ENCODE data around the gene ADAMTS2. TPM values are rescaled to one million over a fixed set of nuclear protein-coding genes. Genes with fewer than 3 reads are reported as not detected.

The ADAMTS2 gene
- total RNA-seq, 2 donors from 2014 or later = not detected

- Mint-ChIP-seq H3K9me3 (no peaks in the 10 kb centered on the region), H3K27ac (no peak overlapping the region), H3K36me3 (no peaks in the 10 kb centered on the region)
- DNase-seq (ENCODE audit: low spot score in 2 of 2) = peak in 1 of 2 donors; percentile 26
- no peak for ATAC-seq
These were observed 80.3 kb downstream of the ADAMTS2 start for GRCh38 chr5:179264783-179265513.

GRCh38 chr5:179264053-179264782 lies 81.0 kb downstream of the ADAMTS2 start:
- no peak for ATAC-seq
- Mint-ChIP-seq H3K27ac (no peak overlapping the region), H3K36me3 (no peaks in the 10 kb centered on the region), H3K9me3 (no peaks in the 10 kb centered on the region)
- DNase-seq (ENCODE audit: low spot score in 2 of 2) = peak in 1 of 2 donors; percentile 11

DNA sequence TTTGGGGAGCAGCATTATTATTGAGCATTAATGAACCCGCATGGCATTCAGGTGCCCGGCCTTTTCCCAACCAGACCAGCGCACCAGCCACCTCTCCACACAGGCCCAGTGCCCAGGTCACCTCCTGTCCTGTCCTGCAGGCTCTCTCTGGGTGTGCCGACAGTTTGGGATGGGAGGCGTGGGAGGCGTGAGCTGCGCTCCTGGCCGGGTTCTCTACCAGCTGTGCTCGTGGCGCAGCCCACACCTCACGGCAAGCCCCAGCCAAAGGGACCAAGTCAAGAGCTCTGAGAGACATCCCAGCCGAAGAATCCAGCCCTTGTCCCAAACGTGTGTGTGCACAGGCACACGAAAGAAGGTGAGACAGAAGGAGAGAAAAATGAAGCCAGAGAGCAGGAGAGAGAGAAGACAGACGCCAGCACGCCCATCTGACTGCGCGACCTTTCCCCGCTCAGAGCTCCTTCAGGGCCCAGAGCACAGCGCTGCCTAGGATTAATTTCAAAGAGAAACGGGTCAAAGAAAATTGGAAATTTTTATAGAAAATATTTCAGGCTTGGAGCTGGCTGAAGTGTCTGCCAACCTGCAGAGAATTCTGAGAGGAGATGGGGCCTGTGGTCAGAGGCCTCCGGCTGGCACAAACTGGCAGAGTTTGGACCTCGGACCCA lies 81.7 kb downstream of the ADAMTS2 start:
- DNase-seq (ENCODE audit: low spot score in 2 of 2) = peak in 1 of 2 donors; percentile 18
- Mint-ChIP-seq H3K27ac (peak overlapping the region in 1 of 2 donors; percentile 14), H3K9me3 (no peaks in the 10 kb centered on the region), H3K36me3 (no peaks in the 10 kb centered on the region)
- no peak for ATAC-seq

DNA sequence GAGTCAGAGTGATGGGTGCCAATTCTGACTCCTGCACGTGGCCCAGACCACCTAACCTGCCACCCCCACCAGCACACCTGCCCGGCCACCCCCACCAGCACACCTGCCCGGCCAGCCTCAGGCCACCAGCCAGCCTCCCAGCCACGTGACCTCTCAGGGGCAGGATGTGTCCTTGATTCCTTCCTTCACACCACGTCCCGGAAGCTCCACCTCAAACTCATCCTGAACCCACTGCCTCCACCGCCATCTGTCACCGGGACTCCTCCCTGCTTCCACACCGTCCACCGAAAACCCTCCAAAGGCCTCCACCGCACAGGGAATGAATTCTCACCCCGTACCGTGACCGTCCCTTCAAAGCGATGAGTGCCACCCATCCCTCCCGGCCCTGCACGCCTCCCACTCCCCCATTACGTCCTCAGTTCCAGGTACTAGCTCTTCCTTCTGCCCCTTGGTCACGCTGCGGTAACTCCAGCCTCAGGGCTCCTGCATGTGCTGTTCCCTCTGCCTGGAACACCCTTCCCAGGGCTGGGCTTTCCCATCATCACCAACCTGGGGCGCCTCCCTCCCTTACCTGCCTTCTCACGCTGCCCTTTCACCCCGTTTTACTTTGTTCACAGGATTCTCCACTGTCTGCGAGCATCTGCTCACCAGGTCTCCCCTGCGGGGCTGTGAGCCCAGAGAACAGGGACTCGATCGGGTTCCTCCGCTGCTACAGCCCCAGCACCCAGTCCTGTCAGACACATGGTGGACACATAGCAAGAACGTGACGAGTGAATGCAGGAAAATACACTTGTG lies 82.9 kb downstream of the ADAMTS2 start:
- Mint-ChIP-seq H3K36me3 (no peaks in the 10 kb centered on the region), H3K27ac (no peak overlapping the region), H3K9me3 (no peaks in the 10 kb centered on the region)
- ATAC-seq (no peak), DNase-seq (ENCODE audit: low spot score in 2 of 2) (peak in 1 of 2 donors; percentile 42)

DNA sequence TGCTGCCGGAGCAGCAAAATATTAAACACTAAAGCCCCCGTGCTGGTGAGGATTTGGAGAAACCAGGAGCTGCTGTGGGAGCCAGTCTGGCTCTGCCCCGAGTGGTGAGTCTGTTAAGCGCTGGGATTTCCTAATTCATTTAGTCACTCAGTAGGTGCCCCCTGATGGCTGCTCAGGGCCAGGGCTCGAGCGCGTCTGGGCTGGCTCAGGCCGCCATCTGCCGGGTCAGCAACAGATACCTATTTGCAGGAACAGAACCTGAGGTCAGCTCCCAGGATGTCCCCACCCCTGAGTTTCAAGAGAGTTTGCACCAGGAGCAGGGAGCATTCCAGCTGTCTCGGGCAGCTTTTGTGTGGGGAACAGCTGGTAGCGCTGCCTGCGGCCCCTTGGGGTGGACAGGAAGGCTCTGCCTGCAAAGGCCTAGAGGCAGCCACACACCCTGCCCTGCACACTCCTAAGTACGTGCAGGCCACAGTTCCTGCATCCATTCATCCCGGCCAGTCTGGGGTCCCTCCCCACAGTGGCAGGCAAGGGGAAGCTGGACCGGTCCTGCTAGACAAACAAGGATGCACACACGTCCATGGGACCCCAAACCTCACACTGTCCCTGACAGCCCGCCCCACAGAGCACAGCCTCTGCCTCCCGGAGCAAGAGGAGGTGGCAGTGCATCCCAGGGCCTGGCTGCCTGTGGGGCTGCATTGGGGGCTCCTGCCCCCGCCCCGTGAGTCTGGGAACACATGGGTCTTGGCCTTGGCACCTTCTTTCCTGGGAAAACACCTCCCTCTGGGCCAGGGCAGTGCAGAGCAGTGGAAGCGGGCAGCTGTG lies 83.7 kb downstream of the ADAMTS2 start:
- DNase-seq (ENCODE audit: low spot score in 2 of 2) (peak in 1 of 2 donors; percentile 39), ATAC-seq (no peak)
- no peaks in the 10 kb centered on the region for H3K36me3 Mint-ChIP-seq

DNA sequence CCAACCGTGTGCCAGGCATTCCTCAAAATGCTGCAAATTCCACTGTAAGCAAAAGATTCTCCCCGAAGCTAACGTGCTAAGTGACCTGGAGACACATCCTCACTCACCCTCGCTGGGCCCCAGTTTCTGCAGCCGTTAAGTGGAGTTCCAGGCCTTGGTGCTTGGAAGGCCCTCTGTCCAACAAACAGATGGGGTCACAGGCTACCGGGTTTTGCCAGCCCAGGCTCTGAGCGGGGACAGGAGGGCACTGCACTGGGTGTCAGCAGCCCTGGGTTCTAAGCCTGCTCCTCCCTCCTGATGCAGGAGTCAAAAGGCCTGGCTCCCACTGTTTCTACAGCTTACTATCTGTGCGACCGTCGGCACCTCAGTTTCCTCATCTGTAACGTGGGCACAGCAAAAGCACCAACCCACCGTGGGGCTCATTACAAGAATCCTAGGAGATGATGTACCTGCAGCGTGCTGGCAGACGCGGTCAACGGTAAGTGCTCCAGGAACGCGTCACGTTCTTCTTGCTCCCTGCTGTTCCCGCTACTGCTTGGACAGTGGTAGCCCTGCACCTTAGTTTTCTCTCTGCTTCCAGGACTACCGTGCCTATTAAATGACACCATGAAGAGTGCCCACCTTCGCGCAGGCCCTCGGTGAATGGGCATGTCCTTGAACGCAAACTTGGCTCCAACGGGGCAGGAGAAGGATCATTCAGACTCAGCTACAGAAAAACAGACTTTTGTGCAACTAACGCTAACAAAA lies 84.8 kb downstream of the ADAMTS2 start:
- peak in 1 of 2 donors; percentile 21 for DNase-seq (ENCODE audit: low spot score in 2 of 2)

More for the DNA sequence above, 83.7 kb downstream of the ADAMTS2 start:
- Mint-ChIP-seq H3K9me3 (no peaks in the 10 kb centered on the region), H3K27ac (no peak overlapping the region)

GRCh38 chr5:179259731-179260323 lies 85.4 kb downstream of the ADAMTS2 start:
- DNase-seq (ENCODE audit: low spot score in 2 of 2) (no peak), ATAC-seq (no peak)
- Mint-ChIP-seq H3K27ac (no peak overlapping the region), H3K36me3 (no peaks in the 10 kb centered on the region), H3K9me3 (no peaks in the 10 kb centered on the region)

More for the DNA sequence above, 84.8 kb downstream of the ADAMTS2 start:
- no peak for ATAC-seq
- H3K36me3 Mint-ChIP-seq = no peaks in the 10 kb centered on the region
- no peaks in the 10 kb centered on the region for H3K9me3 Mint-ChIP-seq
- H3K27ac Mint-ChIP-seq = no peak overlapping the region

DNA sequence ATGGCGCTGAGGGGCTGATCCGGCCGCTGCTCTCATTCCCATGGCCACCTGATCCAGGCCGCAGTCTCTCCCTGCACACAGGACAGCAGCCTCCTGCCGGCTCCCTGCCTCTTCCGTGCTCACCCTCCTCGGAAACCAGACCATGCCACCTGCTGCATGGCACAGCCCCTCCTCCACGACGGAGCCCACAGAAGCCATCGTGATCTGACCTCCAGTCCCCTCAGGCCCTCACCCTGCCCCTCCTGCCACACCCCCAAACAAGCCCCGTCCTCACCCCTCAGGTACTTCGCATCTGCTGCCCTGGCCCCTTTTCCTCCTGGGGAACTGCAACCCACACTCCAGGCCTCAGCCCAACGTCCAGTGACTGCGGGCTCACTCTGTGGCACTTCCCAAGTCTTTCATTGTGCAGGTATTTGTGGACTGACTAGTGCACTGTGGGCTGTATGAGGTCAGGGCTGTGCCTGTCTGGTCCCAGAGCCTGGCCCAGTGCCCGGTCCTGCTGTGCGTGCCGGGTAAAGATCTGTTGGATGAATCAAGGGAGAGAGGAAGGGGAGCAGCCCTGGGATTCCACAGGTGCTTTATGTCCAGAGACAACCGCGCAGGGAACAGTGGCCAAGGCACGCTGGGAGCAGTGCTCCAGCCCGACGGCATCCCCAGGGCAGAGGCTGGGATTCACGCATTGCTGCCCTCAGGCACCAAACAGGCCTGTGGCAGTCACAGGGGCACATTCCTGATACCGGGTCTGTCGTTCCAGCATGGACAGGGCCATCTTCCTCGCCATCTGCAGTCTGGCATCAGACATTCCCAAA lies 86.1 kb downstream of the ADAMTS2 start:
- DNase-seq (ENCODE audit: low spot score in 2 of 2) (peak in 1 of 2 donors; percentile 51), ATAC-seq (no peak)
- Mint-ChIP-seq H3K27ac (no peak overlapping the region), H3K36me3 (no peaks in the 10 kb centered on the region), H3K9me3 (no peaks in the 10 kb centered on the region)

DNA sequence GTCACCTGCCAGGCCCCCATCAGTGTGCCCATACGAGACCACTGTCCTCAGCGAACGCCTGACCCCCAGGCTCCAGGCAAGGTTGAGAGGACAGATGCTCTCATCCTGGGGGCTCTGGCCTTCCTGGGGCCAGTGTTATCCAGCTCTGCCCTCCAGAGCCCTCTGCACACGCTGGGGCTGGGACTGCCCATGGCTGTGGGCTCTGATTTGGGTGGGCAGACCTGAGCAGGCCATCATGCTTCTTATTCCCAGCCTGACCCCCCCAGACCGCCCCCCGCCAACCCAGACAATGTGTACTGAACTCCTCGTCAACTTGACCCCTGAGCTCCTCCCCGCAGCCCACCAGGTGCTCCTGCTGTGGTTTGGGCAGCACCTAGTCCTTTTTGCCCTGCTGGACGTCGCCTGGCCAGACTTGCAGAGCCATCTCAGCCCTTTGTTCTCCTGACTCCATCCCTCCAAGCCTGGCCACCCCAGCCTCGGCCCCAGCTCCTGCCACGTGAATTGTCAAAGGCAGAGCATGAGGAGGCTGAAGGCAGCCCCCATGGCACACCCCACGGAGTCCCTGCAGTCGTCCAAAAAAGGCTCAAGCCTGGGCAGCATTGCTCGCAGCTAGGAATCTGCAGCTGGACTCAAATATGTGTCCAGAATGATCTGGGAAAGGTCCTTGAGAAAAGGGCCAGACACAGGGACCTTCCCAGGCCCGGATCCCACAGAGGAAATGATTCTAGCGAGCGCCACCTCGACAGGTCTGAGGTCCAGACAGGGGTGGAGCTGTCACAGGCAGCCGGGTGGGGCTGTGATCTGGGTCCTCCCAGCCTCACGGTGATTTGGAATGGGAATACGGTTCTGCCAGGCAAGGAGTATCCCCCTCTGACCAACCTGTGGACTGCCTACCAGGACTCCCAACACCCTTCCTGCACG lies 87.0 kb downstream of the ADAMTS2 start:
- ATAC-seq (no peak), DNase-seq (ENCODE audit: low spot score in 2 of 2) (peak in 1 of 2 donors; percentile 43)
- Mint-ChIP-seq H3K36me3 (no peaks in the 10 kb centered on the region), H3K27ac (no peak overlapping the region), H3K9me3 (no peaks in the 10 kb centered on the region)

DNA sequence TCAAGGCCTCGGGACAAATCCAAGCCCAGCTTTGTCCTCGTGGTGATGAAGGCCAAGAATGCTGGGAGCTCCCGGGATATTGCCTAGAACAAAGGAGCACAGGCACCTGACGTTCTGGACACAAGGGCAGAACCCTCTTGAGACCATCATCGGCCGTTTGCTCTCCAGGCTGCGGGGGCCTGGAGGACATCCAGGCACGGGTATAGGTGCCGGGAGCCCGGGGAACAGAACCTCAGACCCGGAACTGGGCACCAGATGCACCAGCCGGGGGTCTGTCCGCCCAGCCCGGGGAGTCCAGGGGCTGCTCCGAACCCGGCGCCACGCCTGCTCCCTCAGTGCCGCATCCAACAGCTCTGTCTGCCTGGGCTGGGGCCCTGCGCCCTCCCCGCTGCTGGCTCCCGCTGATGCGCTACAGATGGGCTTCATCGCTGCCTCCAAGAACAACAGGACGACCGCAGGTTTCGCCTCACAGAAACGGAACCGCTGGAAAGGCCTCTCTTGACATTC lies 88.0 kb downstream of the ADAMTS2 start:
- DNase-seq (ENCODE audit: low spot score in 2 of 2) (peak in 1 of 2 donors; percentile 44), ATAC-seq (no peak)
- no peaks in the 10 kb centered on the region for H3K9me3 Mint-ChIP-seq
- no peak overlapping the region for H3K27ac Mint-ChIP-seq
- no peaks in the 10 kb centered on the region for H3K36me3 Mint-ChIP-seq

GRCh38 chr5:179256328-179257175 lies 88.7 kb downstream of the ADAMTS2 start:
- no peak overlapping the region for H3K27ac Mint-ChIP-seq
- no peaks in the 10 kb centered on the region for H3K9me3 Mint-ChIP-seq
- peak in 1 of 2 donors; percentile 18 for DNase-seq (ENCODE audit: low spot score in 2 of 2)
- no peak for ATAC-seq
- no peaks in the 10 kb centered on the region for H3K36me3 Mint-ChIP-seq

DNA sequence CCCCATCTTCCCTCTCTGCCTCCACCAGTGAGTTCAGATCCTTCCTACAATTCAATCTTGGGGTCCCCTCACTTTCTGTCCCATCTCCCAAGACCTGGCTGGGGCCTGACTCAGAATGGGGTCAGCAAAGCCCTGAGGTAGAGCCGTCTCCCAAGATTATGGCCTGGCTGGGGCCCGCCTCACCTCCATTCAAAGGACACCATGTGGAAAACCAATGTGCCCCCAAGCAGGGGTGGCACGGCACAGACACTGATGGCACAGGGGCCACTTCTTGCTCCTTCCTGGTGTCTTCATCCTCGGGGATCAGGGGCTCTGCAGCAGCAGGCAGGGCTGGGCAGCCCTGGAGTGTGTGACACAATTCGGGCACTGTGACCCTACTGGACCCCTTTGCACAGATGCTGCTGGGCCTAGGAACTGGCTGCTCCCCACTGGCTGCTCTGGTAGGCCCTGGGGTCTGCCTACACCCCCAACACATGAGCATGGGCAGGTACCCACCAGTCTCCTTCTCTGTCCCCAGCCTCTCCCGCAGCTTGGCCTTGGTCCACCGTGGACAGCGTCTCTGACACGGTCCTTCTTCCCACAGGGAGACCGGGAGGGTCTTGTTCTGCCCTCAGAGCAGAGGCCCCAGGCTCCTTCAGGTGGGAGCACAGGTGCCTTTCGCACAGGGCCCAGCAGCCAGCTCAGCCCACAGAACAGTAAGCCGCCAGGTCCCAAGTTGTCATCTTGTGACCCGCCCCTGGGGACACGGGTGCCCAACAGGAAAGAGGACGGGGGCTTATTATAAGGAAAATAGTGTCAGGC lies 89.5 kb downstream of the ADAMTS2 start:
- Mint-ChIP-seq H3K27ac (no peak overlapping the region), H3K9me3 (no peaks in the 10 kb centered on the region), H3K36me3 (no peaks in the 10 kb centered on the region)
- no peak for ATAC-seq
- DNase-seq (ENCODE audit: low spot score in 2 of 2) = peak in 1 of 2 donors; percentile 26

Data from activated naive CD4-positive, alpha-beta T cell treated with anti-CD3 and anti-CD28 coated beads, Interleukin-2, amount 50 U/mL, for 72 hours (primary cell).